ENCODE measurements around the gene SH3BP2.

GRCh38 chr4:2843263-2843940 lies 50.5 kb downstream of the SH3BP2 start, which contains the start of gene ADD1:
- TF ChIP-seq CTCF (IDR thresholded peaks at IDR 0.05; ENCODE audit: poor library complexity, severe bottlenecking), result no peak
- peak; percentile 63 for TF ChIP-seq REST (IDR thresholded peaks at IDR 0.05; ENCODE audit: borderline replicate concordance)
- TF ChIP-seq RAD21 (conservative IDR thresholded peaks at IDR 0.05), result peak; percentile 8
- no peak for TF ChIP-seq EP300 (conservative IDR thresholded peaks at IDR 0.05; ENCODE audit: poor library complexity, severe bottlenecking)
- TF ChIP-seq SMC3 (conservative IDR thresholded peaks at IDR 0.05; ENCODE audit: poor library complexity), result no peak
- peak; percentile 83 for TF ChIP-seq POLR2AphosphoS5 (IDR thresholded peaks at IDR 0.05)
- TF ChIP-seq MXI1 (conservative IDR thresholded peaks at IDR 0.05; ENCODE audit: poor library complexity, severe bottlenecking), result peak; percentile 62
- peak; percentile 47 for TF ChIP-seq TAF1 (IDR thresholded peaks at IDR 0.05; ENCODE audit: low read depth)
- TF ChIP-seq EZH2 (IDR thresholded peaks at IDR 0.05; ENCODE audit: borderline replicate concordance, insufficient read depth, low read length, poor library complexity, severe bottlenecking), result no peak

All from neural cell (in vitro differentiated cells).